GM15510 (cell line): ENCODE measurements around the gene TOR4A.

Experiments
- POLR2A ChIP-seq: IDR thresholded peaks from 3 replicates; pipeline ENCODE4 v1.6.1; 2011; ENCODE audit warnings: borderline replicate concordance; ENCODE audit not compliant: insufficient read length; ENCODE audit errors: extremely low read depth

TOR4A gene

GRCh38 chr9:137301081-137301947 is 23.8 kb downstream of the TOR4A start:
- TF ChIP-seq POLR2A, result no peak

- TF ChIP-seq POLR2A, result peak; percentile 98
Observed at GRCh38 chr9:137302118-137302448, 24.6 kb downstream of the TOR4A start, which contains the start of gene NRARP. TSS of gene NRARP (minus strand) at chr9:137302271. CDS start at chr9:137301928, 343 bp downstream.

- no peak for TF ChIP-seq POLR2A
Observed at GRCh38 chr9:137302449-137303150, 25.1 kb downstream of the TOR4A start.

- TF ChIP-seq POLR2A, result no peak
Observed at GRCh38 chr9:137303151-137303892, 25.8 kb downstream of the TOR4A start.

GRCh38 chr9:137303893-137304382 is 26.4 kb downstream of the TOR4A start:
- no peak for TF ChIP-seq POLR2A

- no peak for TF ChIP-seq POLR2A
Observed at GRCh38 chr9:137304383-137305059, 27.0 kb downstream of the TOR4A start.

GRCh38 chr9:137305060-137305797 is 27.7 kb downstream of the TOR4A start:
- no peak for TF ChIP-seq POLR2A

- TF ChIP-seq POLR2A, result no peak
Observed at GRCh38 chr9:137305798-137306065, 28.2 kb downstream of the TOR4A start.

- no peak for TF ChIP-seq POLR2A
Observed at GRCh38 chr9:137306066-137306849, 28.7 kb downstream of the TOR4A start.

- TF ChIP-seq POLR2A, result no peak
Observed at GRCh38 chr9:137306850-137307254, 29.3 kb downstream of the TOR4A start.

- TF ChIP-seq POLR2A, result no peak
Observed at GRCh38 chr9:137307255-137308056, 29.9 kb downstream of the TOR4A start.

GRCh38 chr9:137308057-137308619 is 30.6 kb downstream of the TOR4A start:
- TF ChIP-seq POLR2A, result no peak
